Esophagus muscularis mucosa (tissue), 4 donors: ENCODE results near the gene GJB2. TPM values are rescaled to one million over a fixed set of nuclear protein-coding genes. Genes with fewer than 3 reads are reported as not detected.

Source experiments
- DNase-seq: peaks from one replicate; pipeline ENCODE4 v3.0.0-alpha.2; 2017; ENCODE audit errors: extremely low spot score
- H3K27ac ChIP-seq, 4 donors: fragments of 200-600 bp; sonication (generic); replicated peaks in 1 of 4; 1 replicate in 3 of 4; 2 replicates in 1 of 4; pipeline ENCODE4 v1.5.1; 2016 to 2019; ENCODE audit warnings: mild to moderate bottlenecking in 1 of 4
- H3K27me3 ChIP-seq, 4 donors: fragments of 200-600 bp; sonication (generic); one replicate each; pipeline versions ENCODE4 v1.5.1 to v1.6.0; 2016 to 2019
- H3K36me3 ChIP-seq, 4 donors: fragments of 200-600 bp; sonication (generic); one replicate each; pipeline ENCODE4 v1.5.1; 2016 to 2019
- H3K4me1 ChIP-seq, 4 donors: fragments of 200-600 bp; sonication (generic); one replicate each; pipeline ENCODE4 v1.5.1; 2016 to 2019
- H3K4me3 ChIP-seq, 4 donors: fragments of 200-600 bp; sonication (generic); 1 replicate in 2 of 4; 2 replicates in 2 of 4; pipeline ENCODE4 v1.5.1; 2016 to 2019; ENCODE audit warnings: mild to moderate bottlenecking in 4 of 4, moderate library complexity in 1 of 4
- H3K9me3 ChIP-seq, 4 donors: fragments of 200-600 bp; sonication (generic); 1 replicate in 3 of 4; 2 replicates in 1 of 4; pipeline ENCODE4 v1.5.1; 2016 to 2019
- EP300 ChIP-seq: sonication (generic); formaldehyde crosslinking; IDR thresholded peaks from one replicate; pipeline ENCODE4 v1.6.1; 2017; ENCODE audit warnings: antibody characterized with exemption
- POLR2A ChIP-seq: fragments of 450-650 bp; IDR thresholded peaks from one replicate; pipeline ENCODE4 v1.6.1; 2017; ENCODE audit warnings: antibody characterized with exemption, moderate library complexity, mild to moderate bottlenecking, low read depth
- POLR2AphosphoS5 ChIP-seq, 2 donors: sonication (generic); formaldehyde crosslinking; IDR thresholded peaks; one replicate each; pipeline ENCODE4 v1.6.1; 2017; ENCODE audit warnings: antibody characterized with exemption in 2 of 2
- WGBS: methylation state at CpG from one replicate; pipeline ENCODE4 v1.1.5; 2018; 5-methylcytosine and 5-hydroxymethylcytosine counted together
- intact Hi-C: fragments of 100-400 bp; cut with DNase I; formaldehyde crosslinking; loops from one replicate; pipeline ENCODE4 v1.15.1; 2023
- total RNA-seq, 4 donors: library from RNA; depleted of rRNA; stranded (reverse); fragments of >200 nt; gene quantifications; one replicate each; pipeline versions ENCODE4 v1.1.0 to v1.2.1, GENCODE V29; 2016
- TF ChIP-seq, protein P1 (sequence below), 3 experiments: fragments of 200-600 bp in 2 of 3; fragments of 450-650 bp in 1 of 3; sonication (generic) in 2 of 3; IDR thresholded peaks; one replicate each; pipeline ENCODE4 v1.5.1; 2017 to 2019; ENCODE audit warnings: antibody characterized with exemption in 3 of 3, mild to moderate bottlenecking in 2 of 3, moderate library complexity in 1 of 3

The GJB2 gene
- total RNA-seq, 4 donors from 2014 or later: 0.50 to 0.75 TPM; not detected in 2

DNA sequence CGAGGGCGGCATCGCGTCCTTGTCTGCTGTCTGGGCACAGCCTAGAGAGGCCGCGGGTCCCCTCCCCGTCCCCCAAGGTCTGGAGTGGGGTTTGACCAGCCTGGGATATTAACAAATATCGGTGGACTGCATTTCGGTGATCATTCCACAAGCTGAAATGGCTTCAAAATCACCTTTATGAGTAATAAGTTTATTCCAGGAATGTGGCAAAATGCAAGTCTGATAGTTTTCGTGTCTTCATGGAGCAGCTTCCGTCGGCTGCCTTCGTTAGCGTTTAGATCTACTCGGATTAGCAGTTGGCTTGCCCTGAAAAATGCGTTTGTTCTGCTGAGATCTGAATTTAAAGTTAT is 30.8 kb downstream of the GJB2 start:
- H3K27me3 ChIP-seq: peaks cover 8 to 86% (median 50%) of the 10 kb centered on the region in 4 donors
- no peak overlapping the region for H3K27ac ChIP-seq
- no peak for TF ChIP-seq POLR2AphosphoS5 (IDR thresholded peaks at IDR 0.05)
- TF ChIP-seq, protein P1, sequence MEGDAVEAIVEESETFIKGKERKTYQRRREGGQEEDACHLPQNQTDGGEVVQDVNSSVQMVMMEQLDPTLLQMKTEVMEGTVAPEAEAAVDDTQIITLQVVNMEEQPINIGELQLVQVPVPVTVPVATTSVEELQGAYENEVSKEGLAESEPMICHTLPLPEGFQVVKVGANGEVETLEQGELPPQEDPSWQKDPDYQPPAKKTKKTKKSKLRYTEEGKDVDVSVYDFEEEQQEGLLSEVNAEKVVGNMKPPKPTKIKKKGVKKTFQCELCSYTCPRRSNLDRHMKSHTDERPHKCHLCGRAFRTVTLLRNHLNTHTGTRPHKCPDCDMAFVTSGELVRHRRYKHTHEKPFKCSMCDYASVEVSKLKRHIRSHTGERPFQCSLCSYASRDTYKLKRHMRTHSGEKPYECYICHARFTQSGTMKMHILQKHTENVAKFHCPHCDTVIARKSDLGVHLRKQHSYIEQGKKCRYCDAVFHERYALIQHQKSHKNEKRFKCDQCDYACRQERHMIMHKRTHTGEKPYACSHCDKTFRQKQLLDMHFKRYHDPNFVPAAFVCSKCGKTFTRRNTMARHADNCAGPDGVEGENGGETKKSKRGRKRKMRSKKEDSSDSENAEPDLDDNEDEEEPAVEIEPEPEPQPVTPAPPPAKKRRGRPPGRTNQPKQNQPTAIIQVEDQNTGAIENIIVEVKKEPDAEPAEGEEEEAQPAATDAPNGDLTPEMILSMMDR (IDR thresholded peaks at IDR 0.05): no peak
- TF ChIP-seq EP300: no peak
- TF ChIP-seq POLR2A: no peak
- H3K4me1 ChIP-seq: peaks cover 14 to 21% (median 19%) of the 10 kb centered on the region in 4 donors
- intact Hi-C loops: loop anchor here (5.0 to 10.0 kb wide), 3 partner anchors 45 to 107 kb away; no protein-coding TSS in a partner anchor
- WGBS: 72% methylated on average over 16 of the region's 16 CpGs
- H3K4me3 ChIP-seq: peak overlapping the region in 2 of 4 donors; percentile 48 to 50
- no peaks in the 10 kb centered on the region for H3K9me3 ChIP-seq
- no peak for DNase-seq
- H3K36me3 ChIP-seq: no peaks in the 10 kb centered on the region

DNA sequence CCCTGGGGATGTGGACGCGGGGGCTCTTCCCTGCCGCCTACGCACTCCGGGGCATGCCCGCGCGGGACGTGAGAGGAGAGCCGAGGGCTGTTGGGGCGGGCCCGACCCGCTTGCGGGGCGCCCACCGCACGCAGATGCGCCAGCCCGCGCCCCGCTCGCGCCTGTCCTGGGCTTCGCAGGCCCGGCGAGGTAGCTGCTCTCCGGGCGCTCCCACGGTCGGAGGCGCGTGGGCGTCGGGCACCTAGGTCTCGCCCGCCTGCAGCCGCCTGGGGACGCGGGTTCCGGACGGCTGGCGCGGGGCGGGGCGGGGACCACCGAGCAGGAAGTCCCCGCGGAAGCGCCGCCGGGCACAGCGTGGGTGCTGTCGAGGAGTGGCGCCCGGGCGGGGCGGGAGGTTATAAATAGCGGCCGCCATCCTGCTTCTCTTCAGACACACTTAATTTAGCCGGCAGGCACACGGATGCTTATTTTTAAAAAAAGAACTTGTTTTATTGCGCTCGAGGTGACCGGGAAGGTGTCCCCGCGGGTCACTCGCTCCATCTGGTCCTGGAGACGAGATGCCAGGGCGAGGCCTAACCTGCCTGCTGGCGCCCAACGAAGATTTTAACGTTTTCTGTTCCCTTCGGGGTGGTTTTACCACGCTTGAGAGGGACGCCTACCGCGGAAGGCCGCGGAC is 31.3 kb downstream of the GJB2 start:
- Histone ChIP-seq H3K4me3 (peak overlapping the region; percentile 47 to 58 (median 49)), H3K4me1 (peaks cover 14 to 21% (median 19%) of the 10 kb centered on the region in 4 donors), H3K27ac (no peak overlapping the region), H3K36me3 (no peaks in the 10 kb centered on the region), H3K27me3 (peaks cover 8 to 86% (median 52%) of the 10 kb centered on the region in 4 donors), H3K9me3 (no peaks in the 10 kb centered on the region)
- TF ChIP-seq, protein P1 (IDR thresholded peaks at IDR 0.05): no peak
- TF ChIP-seq POLR2AphosphoS5 (IDR thresholded peaks at IDR 0.05) (no peak), EP300 (no peak), POLR2A (no peak)
- DNase-seq: no peak
- WGBS: 32% methylated on average over 19 of the region's 79 CpGs
- intact Hi-C loops: loop anchor here (5.0 to 10.0 kb wide), 3 partner anchors 44 to 107 kb away; no protein-coding TSS in a partner anchor

DNA sequence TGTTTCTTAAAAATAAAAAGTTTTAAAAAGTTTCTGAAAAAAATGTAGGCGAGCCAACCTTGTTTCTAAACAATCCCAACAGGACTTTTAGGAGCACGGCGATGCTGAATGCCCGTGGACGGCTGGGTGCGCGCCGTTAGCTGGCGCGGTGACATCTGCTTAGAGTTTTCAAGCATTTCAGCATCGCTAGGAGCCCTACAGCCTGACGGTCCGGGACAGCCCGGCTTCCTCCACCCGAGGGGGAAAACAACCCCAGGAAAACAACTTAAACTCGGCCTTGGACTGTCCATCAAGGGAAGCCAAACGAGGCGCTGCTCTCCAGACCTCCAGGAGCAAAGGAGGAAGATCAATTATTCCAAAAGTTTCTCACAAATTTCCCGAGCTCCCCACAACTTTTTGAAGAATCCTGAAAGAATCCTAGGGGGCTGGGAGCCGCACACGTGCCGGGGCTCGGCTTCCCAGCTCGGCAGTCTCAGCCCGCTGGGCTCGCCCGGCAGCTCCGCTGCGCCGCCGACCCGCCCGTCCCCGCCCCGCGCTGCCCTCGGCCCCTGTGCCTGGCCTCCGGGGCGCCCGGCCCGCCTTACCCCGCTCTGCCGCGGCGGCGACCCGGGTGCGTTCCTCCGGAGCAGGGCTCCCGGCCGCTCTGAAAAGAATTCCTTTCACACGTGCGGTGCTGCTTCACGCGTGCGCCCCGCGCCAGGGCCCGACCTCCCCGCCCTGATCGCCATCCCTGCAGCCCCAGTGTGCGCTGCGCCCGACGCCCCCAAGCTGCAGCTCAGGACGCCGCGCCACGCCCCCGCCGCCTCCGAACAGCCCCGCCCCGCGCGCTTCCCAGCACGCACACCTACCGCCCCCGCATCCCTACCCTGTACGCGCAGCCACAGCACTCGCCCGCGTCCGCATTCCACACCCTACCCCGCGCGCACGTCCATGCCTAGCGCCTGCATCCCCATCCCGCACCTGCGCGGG is 32.1 kb downstream of the GJB2 start, which contains the start of gene GJA3:
Gene GJA3, minus strand, starts transcription at position 747 of the 969 bp plus-strand sequence. CDS start 17,764 bp downstream, outside the sequence.
- no peak for TF ChIP-seq EP300
- H3K36me3 ChIP-seq: no peaks in the 10 kb centered on the region
- peak within 1 kb of the TSS; percentile 47 to 58 (median 49) for H3K4me3 ChIP-seq
- H3K27ac ChIP-seq: no peak within 1 kb of the TSS
- H3K9me3 ChIP-seq: no peaks in the 10 kb centered on the region
- intact Hi-C loops: loop anchor here (5.0 to 10.0 kb wide), 3 partner anchors 43 to 106 kb away; no protein-coding TSS in a partner anchor
- no peak for DNase-seq
- H3K4me1 ChIP-seq: peaks cover 14 to 21% (median 19%) of the 10 kb centered on the region in 4 donors
- H3K27me3 ChIP-seq: peaks cover 8 to 87% (median 59%) of the 10 kb centered on the region in 4 donors
- WGBS: 4% methylated on average over 20 of the region's 93 CpGs

DNA sequence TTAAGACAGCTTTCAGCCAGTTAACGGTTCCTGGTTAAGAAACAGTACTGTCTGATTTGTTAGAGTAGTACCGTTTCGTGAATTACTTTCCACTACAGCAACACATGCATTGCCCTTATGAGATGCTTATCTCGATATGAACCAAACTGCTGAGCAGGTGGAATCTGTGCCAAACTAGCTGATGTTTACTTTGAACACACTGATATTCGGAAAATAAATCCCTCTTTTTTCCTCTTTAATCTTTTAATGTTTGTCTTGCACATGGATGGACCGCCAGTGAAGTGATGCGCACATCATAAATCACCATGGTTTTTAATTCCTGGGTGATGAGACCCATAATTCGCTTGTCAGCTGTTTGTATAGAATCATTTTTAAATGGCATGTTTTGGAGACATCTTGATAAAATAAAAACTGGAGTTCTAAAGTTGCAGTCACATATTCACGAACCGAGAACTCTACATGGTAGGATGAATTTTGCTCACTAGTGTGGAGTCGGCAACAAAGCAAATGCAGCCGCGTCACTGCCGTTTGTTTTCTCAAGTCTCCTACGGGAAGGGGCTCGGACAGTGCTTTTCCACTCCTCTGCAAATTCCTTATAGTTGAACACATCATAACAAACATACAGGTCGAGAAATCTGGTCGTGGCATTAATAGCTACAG is 33.0 kb downstream of the GJB2 start:
- no peaks in the 10 kb centered on the region for H3K9me3 ChIP-seq
- no peak overlapping the region for H3K27ac ChIP-seq
- no peaks in the 10 kb centered on the region for H3K36me3 ChIP-seq
- TF ChIP-seq POLR2A (no peak), EP300 (no peak), POLR2AphosphoS5 (IDR thresholded peaks at IDR 0.05) (no peak)
- TF ChIP-seq, protein P1 (IDR thresholded peaks at IDR 0.05): no peak
- H3K4me3 ChIP-seq: no peak overlapping the region
- intact Hi-C loops: loop anchor here (5.0 to 10.0 kb wide), 3 partner anchors 42 to 105 kb away; no protein-coding TSS in a partner anchor
- 28% methylated on average over 18 of the region's 18 CpGs for WGBS
- no peak for DNase-seq
- H3K27me3 ChIP-seq: peaks cover 8 to 92% (median 63%) of the 10 kb centered on the region in 4 donors
- H3K4me1 ChIP-seq: peaks cover 14 to 21% (median 19%) of the 10 kb centered on the region in 4 donors
